Smooth muscle cell (in vitro differentiated cells): ENCODE results near the gene PDLIM7. TPM values are rescaled to one million over a fixed set of nuclear protein-coding genes. Genes with fewer than 3 reads are reported as not detected.

ENCODE experiments used
- DNase-seq: peaks from one replicate; lab custom pipeline; 2025; ENCODE audit not compliant: unreplicated experiment; lab: John Stamatoyannopoulos, UW
- H2AFZ ChIP-seq: fragments of 200-600 bp; sonication (generic); 2 replicates; pipeline ENCODE4 v1.6.0; 2016; ENCODE audit warnings: antibody characterized with exemption, low read depth, mild to moderate bottlenecking
- H3F3A ChIP-seq: fragments of 200-600 bp; sonication (generic); 2 replicates; pipeline ENCODE4 v1.6.0; 2017; ENCODE audit warnings: antibody characterized with exemption, low read depth
- H3K27ac ChIP-seq: fragments of 200-600 bp; sonication (generic); 2 replicates; pipeline ENCODE4 v1.5.1; 2016; ENCODE audit warnings: low read depth, mild to moderate bottlenecking
- H3K27me3 ChIP-seq: fragments of 200-600 bp; sonication (generic); 2 replicates; pipeline ENCODE4 v1.6.1; 2016; ENCODE audit warnings: low read depth, mild to moderate bottlenecking
- H3K36me3 ChIP-seq: fragments of 200-600 bp; sonication (generic); 2 replicates; pipeline ENCODE4 v1.5.1; 2016; ENCODE audit warnings: low read depth
- H3K4me1 ChIP-seq: fragments of 200-600 bp; sonication (generic); 2 replicates; pipeline ENCODE4 v1.5.1; 2016; ENCODE audit warnings: low read depth
- H3K4me2 ChIP-seq: fragments of 200-600 bp; sonication (generic); 2 replicates; pipeline ENCODE4 v1.6.0; 2016; ENCODE audit warnings: mild to moderate bottlenecking
- H3K4me3 ChIP-seq: fragments of 200-600 bp; sonication (generic); 2 replicates; pipeline ENCODE4 v1.5.1; 2016; ENCODE audit warnings: mild to moderate bottlenecking
- H3K79me2 ChIP-seq: fragments of 200-600 bp; sonication (generic); 2 replicates; pipeline ENCODE4 v1.6.0; 2016; ENCODE audit warnings: low read depth, mild to moderate bottlenecking
- H3K9ac ChIP-seq: fragments of 200-600 bp; sonication (generic); 2 replicates; pipeline ENCODE4 v1.6.0; 2016; ENCODE audit warnings: low read depth
- H3K9me3 ChIP-seq: fragments of 200-600 bp; sonication (generic); replicated peaks from 2 replicates; pipeline ENCODE4 v1.5.1; 2016; ENCODE audit warnings: low read depth
- H4K20me1 ChIP-seq: fragments of 200-600 bp; sonication (generic); 2 replicates; pipeline ENCODE4 v1.6.0; 2016; ENCODE audit warnings: low read depth
- WGBS: methylation state at CpG from one replicate; pipeline ENCODE4 v1.1.7; 2016; ENCODE audit warnings: low lambda C conversion rate; 5-methylcytosine and 5-hydroxymethylcytosine counted together
- polyA plus RNA-seq: library from polyadenylated mRNA; unstranded; fragments of >200 nt; fragmentation: Nextera tagmentation; extraction: Ambion mirVana; gene quantifications from 2 replicates; pipeline ENCODE4 v1.2.1, GENCODE V29; 2016
- total RNA-seq: library from RNA; depleted of rRNA; stranded (reverse); fragments of >200 nt; gene quantifications from 2 replicates; pipeline ENCODE4 v1.2.3, GENCODE V29; 2014
- TF ChIP-seq, protein P1 (sequence below): fragments of 200-600 bp; sonication (generic); IDR thresholded peaks from 2 replicates; pipeline ENCODE4 v1.5.1; 2017; ENCODE audit warnings: borderline replicate concordance, mild to moderate bottlenecking, antibody characterized with exemption; ENCODE audit not compliant: insufficient read depth, poor library complexity, severe bottlenecking

PDLIM7 gene
- total and polyA plus RNA-seq, 2 experiments from 2014 or later: 235 to 511 TPM

DNA sequence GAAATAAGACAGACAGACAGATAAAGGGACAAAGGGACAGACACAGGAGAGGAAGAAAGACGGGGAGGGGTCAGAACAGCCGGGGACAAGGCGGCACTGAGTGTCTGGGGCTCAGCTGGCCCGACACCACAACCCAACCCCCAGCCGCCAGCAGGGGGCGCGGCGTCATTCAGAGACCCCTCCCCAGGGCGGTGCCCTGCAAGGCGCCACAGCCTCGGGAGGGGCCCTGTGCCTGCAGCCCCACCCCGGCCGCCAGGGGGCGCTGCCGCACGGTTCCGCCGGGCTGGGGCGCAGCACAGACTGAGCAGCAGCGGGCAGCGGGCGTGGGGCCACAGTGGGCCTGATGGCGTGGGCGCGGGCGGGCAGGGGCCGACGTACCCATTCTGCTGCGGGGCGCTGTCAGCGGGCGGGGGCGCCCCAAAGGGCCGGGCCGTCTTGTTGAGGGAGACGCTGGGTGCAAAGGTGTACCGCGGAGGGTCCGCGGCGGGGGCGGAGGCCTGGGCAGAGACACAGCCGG is 5.9 kb downstream of the PDLIM7 start:
- H3K9ac ChIP-seq: no peak overlapping the region
- no peak overlapping the region for H2AFZ ChIP-seq
- no peaks in the 10 kb centered on the region for H3K36me3 ChIP-seq
- peak overlapping the region; percentile 38 for H3K27ac ChIP-seq
- peaks cover 80% of the 10 kb centered on the region for H4K20me1 ChIP-seq
- peaks cover 40% of the 10 kb centered on the region for H3F3A ChIP-seq
- peaks cover 48% of the 10 kb centered on the region for H3K79me2 ChIP-seq
- H3K4me2 ChIP-seq: no peak overlapping the region
- TF ChIP-seq, protein P1, sequence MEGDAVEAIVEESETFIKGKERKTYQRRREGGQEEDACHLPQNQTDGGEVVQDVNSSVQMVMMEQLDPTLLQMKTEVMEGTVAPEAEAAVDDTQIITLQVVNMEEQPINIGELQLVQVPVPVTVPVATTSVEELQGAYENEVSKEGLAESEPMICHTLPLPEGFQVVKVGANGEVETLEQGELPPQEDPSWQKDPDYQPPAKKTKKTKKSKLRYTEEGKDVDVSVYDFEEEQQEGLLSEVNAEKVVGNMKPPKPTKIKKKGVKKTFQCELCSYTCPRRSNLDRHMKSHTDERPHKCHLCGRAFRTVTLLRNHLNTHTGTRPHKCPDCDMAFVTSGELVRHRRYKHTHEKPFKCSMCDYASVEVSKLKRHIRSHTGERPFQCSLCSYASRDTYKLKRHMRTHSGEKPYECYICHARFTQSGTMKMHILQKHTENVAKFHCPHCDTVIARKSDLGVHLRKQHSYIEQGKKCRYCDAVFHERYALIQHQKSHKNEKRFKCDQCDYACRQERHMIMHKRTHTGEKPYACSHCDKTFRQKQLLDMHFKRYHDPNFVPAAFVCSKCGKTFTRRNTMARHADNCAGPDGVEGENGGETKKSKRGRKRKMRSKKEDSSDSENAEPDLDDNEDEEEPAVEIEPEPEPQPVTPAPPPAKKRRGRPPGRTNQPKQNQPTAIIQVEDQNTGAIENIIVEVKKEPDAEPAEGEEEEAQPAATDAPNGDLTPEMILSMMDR: peak; percentile 99
- no peaks in the 10 kb centered on the region for H3K27me3 ChIP-seq
- H3K9me3 ChIP-seq: no peaks in the 10 kb centered on the region
- no peak overlapping the region for H3K4me3 ChIP-seq
- peaks cover 34% of the 10 kb centered on the region for H3K4me1 ChIP-seq
- DNase-seq: peak; percentile 19
- 50% methylated on average over 41 of the region's 43 CpGs for WGBS

GRCh38 chr5:177490992-177491391 is 6.4 kb downstream of the PDLIM7 start:
- Histone ChIP-seq H3K9ac (no peak overlapping the region), H3K4me3 (no peak overlapping the region), H3F3A (peaks cover 40% of the 10 kb centered on the region), H3K9me3 (no peaks in the 10 kb centered on the region), H3K79me2 (peaks cover 44% of the 10 kb centered on the region), H3K27ac (peak overlapping the region; percentile 38), H3K36me3 (no peaks in the 10 kb centered on the region), H3K4me2 (no peak overlapping the region), H2AFZ (no peak overlapping the region), H3K27me3 (no peaks in the 10 kb centered on the region), H4K20me1 (peaks cover 85% of the 10 kb centered on the region), H3K4me1 (peaks cover 29% of the 10 kb centered on the region)
- 98% methylated on average over 8 of the region's 16 CpGs for WGBS
- DNase-seq: no peak
- TF ChIP-seq, protein P1: no peak

DNA sequence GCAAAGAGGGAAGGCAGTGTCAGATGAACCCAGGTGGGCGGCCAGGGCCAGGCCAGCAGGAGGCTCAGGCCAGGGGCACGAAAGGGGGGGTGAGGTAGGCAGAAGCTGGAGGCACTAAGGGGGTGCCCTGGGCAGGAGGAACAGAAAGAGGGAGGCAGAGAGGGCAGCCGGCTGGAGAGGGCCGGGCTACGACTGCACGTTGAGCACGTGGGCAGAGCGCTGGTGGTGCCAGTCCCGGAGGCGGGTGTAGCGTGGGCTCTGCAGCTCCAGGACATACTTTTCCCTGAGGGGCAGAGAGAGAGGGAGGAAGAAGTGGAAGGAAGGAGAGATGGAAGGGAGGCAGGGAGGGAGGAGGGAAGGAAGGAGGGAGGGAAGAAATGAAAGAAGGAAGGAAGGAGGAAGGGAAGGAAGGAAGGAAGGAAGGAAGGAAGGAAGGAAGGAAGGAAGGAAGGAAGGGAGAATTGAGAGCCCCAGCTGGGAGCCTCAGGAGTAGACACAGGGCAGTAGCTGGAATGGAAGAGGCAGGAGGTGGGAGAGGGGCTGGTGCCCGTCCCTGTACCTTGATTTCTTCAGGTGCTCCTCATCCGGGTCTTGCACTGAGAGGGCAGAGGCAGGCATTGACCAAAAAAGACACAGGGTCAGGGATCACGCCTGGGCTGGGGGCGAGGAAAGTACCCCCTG is 7.0 kb downstream of the PDLIM7 start:
- Histone ChIP-seq H3K27me3 (no peaks in the 10 kb centered on the region), H2AFZ (no peak overlapping the region), H3K9ac (no peak overlapping the region), H3K9me3 (no peaks in the 10 kb centered on the region), H3K4me2 (no peak overlapping the region), H3K36me3 (no peaks in the 10 kb centered on the region), H3K79me2 (peaks cover 44% of the 10 kb centered on the region), H3K4me3 (no peak overlapping the region), H3K27ac (no peak overlapping the region), H3F3A (peaks cover 38% of the 10 kb centered on the region), H3K4me1 (peaks cover 25% of the 10 kb centered on the region), H4K20me1 (peaks cover 90% of the 10 kb centered on the region)
- TF ChIP-seq, protein P1: no peak
- 98% methylated on average over 15 of the region's 15 CpGs for WGBS
- DNase-seq: no peak
